DMS153 treated with DMSO at 0.1 percent for 48 hours (cell line): Measurements from ENCODE around the gene SHH.

Source experiments
- DNase-seq: peaks from one replicate; lab custom pipeline; 2025; ENCODE audit not compliant: unreplicated experiment; lab: John Stamatoyannopoulos, UW

Gene SHH

GRCh38 chr7:155794196-155794595 is 18.1 kb downstream of the SHH start:
- no peak for DNase-seq

DNA sequence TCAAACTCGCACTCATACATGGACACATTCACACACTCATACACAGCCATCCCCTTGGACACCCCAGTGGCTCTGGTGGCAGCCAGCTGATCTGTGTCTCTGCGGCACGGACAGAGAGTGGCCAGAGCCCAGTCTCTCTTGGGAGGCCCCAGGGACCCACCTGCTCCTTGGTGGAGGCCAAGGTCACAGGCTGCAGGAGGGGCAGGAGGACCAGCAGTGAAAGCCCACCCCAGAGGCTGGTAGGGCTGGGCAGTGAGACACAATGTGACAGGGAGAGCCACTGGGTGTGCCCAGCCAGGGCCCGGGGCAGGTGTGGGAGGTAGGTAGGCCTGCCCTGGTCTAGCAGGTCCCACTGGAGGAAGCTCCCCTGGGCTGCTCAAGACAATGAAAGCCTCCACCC is 18.5 kb downstream of the SHH start:
- no peak for DNase-seq

DNA sequence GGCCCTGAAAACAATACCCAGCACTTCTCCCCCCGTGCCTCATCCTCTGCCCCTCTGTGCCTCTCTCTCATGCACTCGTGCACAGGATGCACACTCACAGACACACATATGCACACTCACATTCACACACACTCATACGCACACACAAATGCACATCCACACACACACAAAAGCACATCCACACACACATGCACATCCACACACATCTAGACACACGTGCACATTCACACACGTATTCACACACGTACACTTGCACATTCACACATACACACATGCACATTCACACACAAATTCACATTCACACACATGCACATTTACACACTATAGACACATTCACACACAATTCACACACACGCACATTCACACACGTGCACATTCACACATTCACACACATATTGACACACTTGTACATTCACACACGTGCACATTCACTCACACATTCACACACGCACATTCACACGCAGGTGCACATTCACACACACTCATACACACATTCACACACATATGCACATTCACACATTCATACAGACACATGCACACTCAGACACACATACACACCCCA is 19.2 kb downstream of the SHH start:
- DNase-seq = no peak

- no peak for DNase-seq
Observed at GRCh38 chr7:155792315-155792960, 19.8 kb downstream of the SHH start.

DNA sequence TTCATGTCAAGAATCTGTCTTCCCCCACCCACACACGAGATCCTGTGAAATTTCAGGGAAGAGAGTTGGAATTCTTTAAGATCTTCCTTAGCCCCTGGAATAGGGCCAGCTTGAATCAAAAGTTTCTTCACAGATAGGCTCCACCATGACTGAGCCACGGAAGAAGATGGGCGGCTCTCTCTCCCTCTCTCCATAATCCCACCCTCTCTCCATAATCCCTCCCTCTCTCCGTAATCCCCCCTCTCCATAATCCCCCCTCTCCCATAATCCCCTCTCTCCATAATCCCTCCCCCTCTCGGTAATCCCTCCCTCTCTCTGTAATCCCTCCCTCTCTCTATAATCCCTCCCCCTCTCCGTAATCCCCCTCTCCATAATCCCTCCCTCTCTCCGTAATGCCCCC is 20.4 kb downstream of the SHH start:
- DNase-seq = no peak

DNA sequence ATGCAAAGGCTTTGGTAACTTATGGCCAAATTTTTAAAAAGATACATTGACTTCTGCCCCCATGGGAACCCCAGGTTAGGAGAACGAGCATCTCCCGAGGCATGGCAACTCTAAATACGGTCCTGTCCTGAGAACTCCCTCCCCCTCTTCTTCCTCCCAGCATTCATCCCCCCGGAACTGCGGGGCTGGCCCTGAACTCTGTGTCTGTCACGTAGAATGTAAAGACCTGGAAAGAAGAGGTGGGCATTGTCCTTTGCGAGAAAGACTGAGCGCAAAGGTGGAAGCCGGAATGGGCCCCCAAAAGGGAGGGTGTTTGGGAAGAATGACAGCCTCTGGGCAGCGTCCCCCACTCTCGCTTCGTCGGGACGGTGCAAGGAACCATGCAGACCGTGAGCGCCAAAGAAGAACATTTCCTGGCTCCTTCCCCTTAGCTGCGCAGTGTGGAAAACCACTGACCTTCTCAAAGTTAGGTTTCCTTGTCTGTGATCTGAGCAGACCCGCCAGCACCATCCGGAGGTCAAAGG is 21.0 kb downstream of the SHH start:
- no peak for DNase-seq

GRCh38 chr7:155790666-155791065 is 21.6 kb downstream of the SHH start:
- DNase-seq = no peak

DNA sequence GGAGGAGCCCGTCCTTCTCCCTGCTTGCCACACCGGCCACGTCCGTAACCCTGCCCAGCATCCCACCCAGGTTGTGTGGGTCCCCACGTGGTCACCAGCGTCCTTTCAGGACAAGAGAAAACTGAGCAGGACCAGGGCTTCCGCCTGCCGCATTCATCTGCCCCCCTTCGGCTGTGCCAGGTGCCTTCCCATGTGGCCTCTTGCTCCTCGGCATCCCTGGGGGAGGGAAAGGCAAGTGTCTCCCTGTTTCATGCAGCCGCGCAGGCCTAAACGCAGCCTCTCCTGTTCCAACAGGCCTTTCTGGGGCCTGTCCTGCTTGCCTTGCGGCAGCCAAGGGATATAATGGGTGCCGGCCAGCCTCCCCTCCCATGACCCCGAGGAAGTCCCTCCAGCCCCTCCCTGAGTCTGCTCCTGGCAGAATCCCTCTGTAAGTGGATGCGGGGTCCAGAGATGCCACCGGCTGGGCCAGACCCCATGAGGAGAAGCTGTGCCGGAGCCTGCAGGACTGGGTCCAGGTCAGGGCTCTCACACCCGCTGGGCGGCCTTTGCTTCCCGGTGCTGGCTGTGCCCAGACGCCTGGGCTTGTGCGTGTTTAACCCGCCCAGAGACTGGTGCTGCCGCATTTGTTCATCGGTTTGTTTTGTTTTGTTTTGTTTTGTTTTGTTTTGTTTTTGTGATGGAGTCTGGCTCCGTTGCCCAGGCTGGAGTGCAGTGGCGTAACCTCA is 23.1 kb downstream of the SHH start:
- no peak for DNase-seq

DNA sequence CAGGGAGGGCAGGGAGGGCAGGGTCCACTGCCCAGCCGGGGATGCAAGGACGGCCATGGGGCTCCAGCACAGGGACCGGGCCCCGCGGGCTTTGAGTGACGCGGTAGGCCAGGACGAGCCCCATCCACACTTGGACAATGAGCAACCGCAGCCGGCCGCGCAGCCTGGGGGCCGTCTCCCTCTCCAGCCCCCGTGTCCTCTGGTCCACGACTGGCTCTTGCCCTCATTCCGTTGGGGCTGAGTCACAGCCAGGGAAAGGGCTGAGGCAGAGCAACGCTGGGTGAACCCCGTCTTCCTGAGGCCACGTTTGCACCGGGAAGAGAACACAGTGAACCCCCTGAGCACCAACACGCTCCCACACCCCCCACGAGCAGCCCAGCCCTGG is 23.7 kb downstream of the SHH start:
- no peak for DNase-seq

DNA sequence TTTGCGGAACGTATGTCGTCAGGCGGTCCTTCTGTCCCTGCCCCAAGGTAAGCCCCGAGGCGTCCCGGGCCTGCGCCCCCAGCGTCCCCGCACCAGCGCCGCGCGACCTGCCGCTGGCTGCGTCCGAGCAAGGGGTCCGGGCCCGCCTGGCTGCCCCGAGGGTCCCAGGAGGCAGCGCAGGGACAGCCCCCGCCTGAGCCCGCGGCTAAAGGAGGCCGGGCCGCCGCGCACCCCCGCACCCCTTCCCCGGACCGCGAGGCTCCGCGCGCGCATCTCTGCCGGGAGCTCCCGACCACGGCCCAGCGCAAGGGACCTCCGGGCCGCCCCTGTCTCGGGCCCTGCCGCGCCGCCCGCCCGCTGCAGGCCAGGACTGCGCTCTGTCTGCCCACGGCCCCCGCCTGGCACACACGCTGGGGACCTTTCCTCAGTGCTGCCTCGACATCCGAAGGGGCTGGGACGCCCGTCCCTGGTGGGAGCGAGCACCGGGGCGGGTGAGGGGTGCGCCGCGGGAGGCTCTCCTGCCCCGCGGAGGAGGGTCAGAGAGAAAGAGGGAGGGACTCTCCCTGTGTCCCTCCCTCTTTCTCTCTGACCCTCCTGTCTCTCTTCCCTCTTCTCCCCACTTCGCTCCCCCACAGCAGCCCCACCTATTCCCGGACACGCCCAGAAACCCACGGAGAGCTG is 25.0 kb downstream of the SHH start:
- no peak for DNase-seq

DNA sequence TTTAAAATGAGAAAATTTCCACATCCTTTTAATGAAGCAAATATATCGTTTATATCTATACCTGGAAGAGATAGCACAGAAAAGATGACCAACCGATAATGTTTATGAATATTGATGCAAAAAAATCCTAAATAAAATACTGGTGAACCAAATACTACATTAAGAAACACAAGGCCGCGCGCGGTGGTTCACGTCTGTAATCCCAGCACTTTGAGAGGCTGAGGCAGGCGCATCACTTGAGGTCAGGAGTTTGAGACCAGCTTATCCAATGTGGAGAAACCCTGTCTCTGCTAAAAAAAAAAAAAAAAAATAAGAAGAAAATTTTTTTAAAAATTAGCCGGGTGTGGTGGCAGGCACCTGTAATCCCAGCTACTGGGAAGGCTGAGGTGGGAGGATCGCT is 25.8 kb downstream of the SHH start:
- no peak for DNase-seq

DNA sequence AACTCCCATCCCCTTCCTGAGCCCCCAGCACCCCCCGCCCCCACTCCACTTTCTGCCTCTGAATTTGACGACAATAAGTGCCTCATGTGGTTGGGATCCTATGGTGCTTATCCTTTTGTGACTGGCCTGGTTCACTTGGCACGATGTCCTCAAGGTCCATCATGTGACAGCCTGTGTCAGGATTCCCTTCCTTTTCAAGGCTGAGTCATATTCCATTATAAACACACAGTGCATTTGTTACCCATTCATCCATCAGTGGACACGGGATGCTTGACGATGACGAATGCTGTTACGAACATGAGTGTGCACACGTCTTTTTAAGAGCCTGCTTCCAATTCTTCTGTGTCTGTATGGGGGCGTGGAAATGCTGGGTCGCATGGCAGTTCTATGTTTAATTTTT is 26.7 kb downstream of the SHH start:
- DNase-seq = no peak

DNA sequence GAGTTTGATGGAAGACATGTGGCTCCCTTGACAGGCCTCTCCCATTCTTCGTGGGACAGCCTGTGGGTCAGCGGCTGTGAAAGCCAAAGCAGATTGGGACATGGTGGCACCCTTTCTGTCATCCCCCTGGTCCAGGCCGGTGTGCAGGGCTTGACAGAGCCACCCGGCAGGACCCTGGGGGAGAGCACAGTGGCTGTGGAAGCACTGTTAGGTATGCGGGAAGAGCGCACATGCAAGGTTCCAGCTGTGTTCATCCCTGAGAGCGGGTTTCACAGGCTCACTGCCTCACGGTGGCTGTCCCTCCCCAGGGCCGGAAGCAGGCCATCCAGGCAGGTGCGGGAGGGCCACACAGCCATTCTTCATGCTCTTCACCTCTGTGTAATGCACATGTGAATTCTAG is 29.8 kb downstream of the SHH start:
- no peak for DNase-seq

GRCh38 chr7:155781433-155781832 is 30.8 kb downstream of the SHH start:
- no peak for DNase-seq

DNA sequence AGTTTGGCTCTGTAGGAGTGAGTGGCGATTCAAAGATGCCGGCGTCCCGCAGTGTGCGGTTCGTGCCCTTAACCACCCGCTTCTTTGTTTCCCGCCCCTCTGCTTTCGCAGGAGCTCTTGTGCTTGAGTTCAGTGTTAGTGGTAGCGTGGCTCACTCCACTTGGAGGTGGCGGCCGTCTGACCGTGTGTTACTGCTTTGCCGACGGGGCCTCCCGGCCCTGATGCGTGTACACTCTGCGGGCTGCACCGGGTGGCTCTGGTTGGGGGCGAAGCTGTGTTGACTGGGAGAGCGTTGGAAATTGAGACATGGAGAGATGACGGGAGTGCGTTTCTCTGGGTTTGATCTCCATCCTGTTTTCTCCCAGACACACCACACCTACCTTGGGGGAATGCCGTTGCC is 31.4 kb downstream of the SHH start:
- DNase-seq = no peak

DNA sequence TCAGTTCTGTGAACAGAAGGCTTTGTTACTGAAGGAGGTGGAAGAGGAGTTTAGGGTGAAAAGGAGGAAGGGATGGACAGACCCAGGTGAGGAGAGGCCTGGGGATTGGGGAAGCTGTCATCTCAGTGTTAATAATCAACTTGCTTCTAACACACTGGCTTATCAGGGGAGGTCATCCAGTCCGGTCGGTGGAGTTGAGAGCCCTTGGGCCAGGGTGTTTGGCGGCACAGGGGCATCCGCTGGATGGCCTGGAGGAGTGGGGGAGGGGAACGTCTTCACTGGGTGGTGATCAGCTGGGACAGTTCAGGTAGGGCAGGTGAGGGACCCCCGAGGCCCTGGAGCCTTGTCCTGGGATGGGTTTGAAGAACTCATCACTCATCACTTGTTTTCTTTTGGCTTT is 33.9 kb downstream of the SHH start:
- no peak for DNase-seq

DNA sequence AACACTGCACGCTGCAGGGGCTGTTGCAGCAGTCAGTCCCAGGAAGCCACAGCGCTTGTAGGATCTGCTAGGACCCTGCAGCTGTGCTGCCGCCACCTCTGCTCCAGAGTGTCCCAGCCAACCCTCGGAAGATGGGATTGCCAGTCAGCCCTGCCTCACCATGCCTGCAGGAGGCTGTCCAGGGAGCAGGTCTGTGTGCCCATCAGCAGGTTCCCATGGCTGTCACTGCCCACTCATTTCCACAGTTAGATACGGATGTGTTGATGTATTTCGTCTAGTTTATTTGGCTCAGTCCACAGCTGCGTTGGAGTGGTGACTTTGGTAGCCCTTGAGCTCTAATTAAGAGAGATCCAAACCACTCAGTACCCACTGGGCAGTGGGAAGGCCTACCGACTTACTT is 35.7 kb downstream of the SHH start:
- no peak for DNase-seq

- no peak for DNase-seq
Observed at GRCh38 chr7:155775691-155776090, 36.6 kb downstream of the SHH start.

- DNase-seq = no peak
Observed at GRCh38 chr7:155774947-155775346, 37.3 kb downstream of the SHH start.

- DNase-seq = no peak
Observed at GRCh38 chr7:155773531-155773930, 38.7 kb downstream of the SHH start.

GRCh38 chr7:155770241-155770640 is 42.0 kb downstream of the SHH start:
- no peak for DNase-seq

GRCh38 chr7:155769701-155770100 is 42.6 kb downstream of the SHH start:
- no peak for DNase-seq
